A549 (cell line): ENCODE data around the gene PITPNC1.

ENCODE experiments used
- CTCF ChIP-seq: fragments of >200 bp; sonication (Bioruptor Twin); formaldehyde crosslinking; IDR thresholded peaks from 3 replicates; pipeline ENCODE4 v1.5.1; 2016
- E2F6 ChIP-seq: IDR thresholded peaks from 2 replicates; pipeline ENCODE4 v1.6.1; 2012; ENCODE audit warnings: low read depth, borderline replicate concordance
- MYC ChIP-seq: IDR thresholded peaks from 2 replicates; pipeline ENCODE4 v1.6.1; 2012; ENCODE audit warnings: mild to moderate bottlenecking, inconsistent platforms, low read length, improper control_type of control experiment, borderline replicate concordance
- RAD21 ChIP-seq, 2 experiments: fragments of >200 bp in 1 of 2; sonication (Bioruptor Twin) in 1 of 2; formaldehyde crosslinking in 1 of 2; IDR thresholded peaks in 1 of 2; conservative IDR thresholded peaks in 1 of 2; 2 replicates in 1 of 2; 3 replicates in 1 of 2; pipeline ENCODE4 v1.6.1; 2012 to 2018; ENCODE audit warnings: inconsistent platforms in 1 of 2
- USF2 ChIP-seq: fragments of 450-650 bp; IDR thresholded peaks from 2 replicates; pipeline ENCODE4 v1.6.1; 2014; ENCODE audit warnings: antibody characterized with exemption

GRCh38 chr17:67374329-67375053 is 2.6 kb upstream of the PITPNC1 start:
- TF ChIP-seq CTCF (peak; percentile 98), MYC (no peak), USF2 (no peak), E2F6 (no peak), RAD21 (conservative IDR thresholded peaks at IDR 0.05 in 1 of 2, IDR thresholded peaks at IDR 0.05 in 1 of 2) (peak; percentile 94 to 96)
